ENCODE data around the gene INO80C. TPM values are rescaled to one million over a fixed set of nuclear protein-coding genes. Genes with fewer than 3 reads are reported as not detected.

The INO80C gene
- total RNA-seq, 4 donors from 2014 or later, result 13.2 to 30.1 (median 17.9) TPM

DNA sequence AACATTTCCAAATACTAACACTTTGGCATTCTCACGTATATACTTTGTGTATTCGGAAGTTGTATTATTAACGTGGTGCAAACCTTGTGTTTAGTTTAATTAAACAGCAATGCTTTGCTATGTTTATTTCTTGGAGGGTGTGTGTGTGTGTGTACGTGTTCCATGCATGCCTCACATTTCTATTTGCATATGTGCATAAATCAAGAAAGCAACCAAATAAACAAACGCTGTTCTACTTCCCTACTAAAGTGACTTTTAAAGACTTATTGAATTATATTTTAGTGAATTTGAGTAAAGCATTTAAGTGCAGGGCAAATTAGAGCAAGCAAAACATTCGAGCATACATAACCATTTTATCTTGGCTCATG, 66.4 kb downstream of the INO80C start:
- DNase-seq, result no peak
- no peak overlapping the region for H3K4me3 ChIP-seq
- H3K27me3 ChIP-seq, result no peaks in the 10 kb centered on the region
- no peak overlapping the region for H3K27ac ChIP-seq
- H3K36me3 ChIP-seq, result no peaks in the 10 kb centered on the region
- 81 to 87% methylated on average over 6 of the region's 6 CpGs for WGBS, 2 donors
- H3K4me1 ChIP-seq, result no peaks in the 10 kb centered on the region
- H3K9me3 ChIP-seq, result no peaks in the 10 kb centered on the region
- TF ChIP-seq CTCF (IDR thresholded peaks at IDR 0.05) (no peak), POLR2A (IDR thresholded peaks at IDR 0.05) (no peak)
- intact Hi-C loops (cut with DNase I), result no loop called here

DNA sequence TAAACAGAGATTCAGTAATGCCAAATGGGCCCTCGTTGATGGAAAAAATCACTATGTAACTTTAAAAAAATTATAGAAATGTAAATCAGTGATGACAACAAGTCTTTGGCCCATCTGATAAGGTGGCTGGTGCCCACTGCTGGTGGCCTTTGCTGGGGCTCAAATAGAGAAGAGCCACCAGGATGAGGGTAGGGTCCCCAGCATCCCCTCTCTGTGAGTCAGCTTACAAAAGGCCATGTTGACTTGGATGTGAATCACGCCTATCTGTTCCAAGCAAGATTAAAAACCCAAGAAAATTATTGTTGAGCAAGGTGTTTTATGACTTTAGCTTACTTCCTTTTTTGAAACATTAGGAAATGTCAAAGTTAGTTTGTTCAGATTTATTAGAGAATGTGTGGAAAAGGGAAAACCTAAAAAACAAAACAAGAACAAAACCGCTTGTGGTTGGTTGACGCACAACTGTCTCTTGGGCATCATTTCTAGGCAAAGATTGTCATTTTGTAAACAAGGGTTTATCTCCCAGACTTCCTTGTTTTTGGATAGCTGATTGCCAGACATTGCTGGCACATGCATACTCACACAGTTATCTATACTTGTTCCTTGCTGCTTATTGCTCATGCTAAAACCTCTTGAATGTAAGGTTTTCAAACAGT, 66.9 kb downstream of the INO80C start:
- Histone ChIP-seq H3K36me3 (no peaks in the 10 kb centered on the region), H3K4me1 (no peaks in the 10 kb centered on the region), H3K9me3 (no peaks in the 10 kb centered on the region), H3K4me3 (no peak overlapping the region), H3K27me3 (no peaks in the 10 kb centered on the region), H3K27ac (no peak overlapping the region)
- intact Hi-C loops (cut with DNase I), result no loop called here
- 48 to 49% methylated on average over 4 of the region's 4 CpGs for WGBS, 2 donors
- DNase-seq, result no peak
- TF ChIP-seq CTCF (IDR thresholded peaks at IDR 0.05), result no peak
- TF ChIP-seq POLR2A (IDR thresholded peaks at IDR 0.05), result no peak

GRCh38 chr18:35426786-35427185, 71.0 kb downstream of the INO80C start:
- no peak overlapping the region for H3K4me3 ChIP-seq
- no peaks in the 10 kb centered on the region for H3K4me1 ChIP-seq
- H3K27me3 ChIP-seq, result no peaks in the 10 kb centered on the region
- no peaks in the 10 kb centered on the region for H3K36me3 ChIP-seq
- DNase-seq, result no peak
- no peaks in the 10 kb centered on the region for H3K9me3 ChIP-seq
- TF ChIP-seq POLR2A (IDR thresholded peaks at IDR 0.05) (no peak), CTCF (IDR thresholded peaks at IDR 0.05) (no peak)
- intact Hi-C loops (cut with DNase I), result no loop called here
- H3K27ac ChIP-seq, result no peak overlapping the region
- WGBS, 2 donors, result 64 to 82% methylated on average over 3 to 5 of the region's 5 CpGs

GRCh38 chr18:35424356-35424755, 73.4 kb downstream of the INO80C start:
- Histone ChIP-seq H3K4me3 (no peak overlapping the region), H3K27me3 (no peaks in the 10 kb centered on the region), H3K36me3 (no peaks in the 10 kb centered on the region), H3K9me3 (no peaks in the 10 kb centered on the region), H3K4me1 (no peaks in the 10 kb centered on the region), H3K27ac (no peak overlapping the region)
- TF ChIP-seq CTCF (IDR thresholded peaks at IDR 0.05), result no peak
- no peak for TF ChIP-seq POLR2A (IDR thresholded peaks at IDR 0.05)
- no peak for DNase-seq
- WGBS, 2 donors, result 88 to 93% methylated on average over 3 of the region's 3 CpGs
- intact Hi-C loops (cut with DNase I), result no loop called here

- intact Hi-C loops (cut with DNase I), result no loop called here
- Histone ChIP-seq H3K27ac (no peak overlapping the region), H3K27me3 (no peaks in the 10 kb centered on the region), H3K36me3 (no peaks in the 10 kb centered on the region), H3K9me3 (peaks cover 0 to 9% (median 6%) of the 10 kb centered on the region in 3 donors), H3K4me1 (no peaks in the 10 kb centered on the region), H3K4me3 (no peak overlapping the region)
- DNase-seq, result no peak
- TF ChIP-seq CTCF (IDR thresholded peaks at IDR 0.05) (no peak), POLR2A (IDR thresholded peaks at IDR 0.05) (no peak)
- WGBS, 2 donors, result 50 to 93% methylated on average over 1 to 2 of the region's 3 CpGs
Measured at GRCh38 chr18:35422237-35422636, 75.5 kb downstream of the INO80C start.

Data from esophagus squamous epithelium (tissue), 5 donors.